Kidney glomerular epithelial cell (primary cell): ENCODE measurements around the gene DSCAM.
"Not testable (repeated sequence)": the region's sequence is repeated elsewhere in the genome, so short reads cannot be mapped to it uniquely, and the experiment has no call there.

Experiments
- DNase-seq: peaks from one replicate; lab custom pipeline; 2025; lab: John Stamatoyannopoulos, UW

DSCAM gene

GRCh38 chr21:40242586-40243265 lies 604.2 kb downstream of the DSCAM start:
- DNase-seq, result no peak

GRCh38 chr21:40235528-40235927 lies 611.4 kb downstream of the DSCAM start:
- DNase-seq, result no peak

GRCh38 chr21:40231979-40232378 lies 615.0 kb downstream of the DSCAM start:
- DNase-seq, result no peak

GRCh38 chr21:40227096-40227495 lies 619.9 kb downstream of the DSCAM start:
- DNase-seq, result no peak

- DNase-seq, result no peak
Observed at GRCh38 chr21:40215941-40216340, 631.0 kb downstream of the DSCAM start.

- no peak for DNase-seq
Observed at GRCh38 chr21:40210251-40210650, 636.7 kb downstream of the DSCAM start.

GRCh38 chr21:40208948-40209345 lies 638.0 kb downstream of the DSCAM start:
- DNase-seq, result no peak

- DNase-seq, result no peak
Observed at GRCh38 chr21:40208206-40208947, 638.6 kb downstream of the DSCAM start.

GRCh38 chr21:40200946-40201345 lies 646.0 kb downstream of the DSCAM start:
- no peak for DNase-seq

- no peak for DNase-seq
Observed at GRCh38 chr21:40200126-40200525, 646.8 kb downstream of the DSCAM start.

GRCh38 chr21:40194185-40194980 lies 652.6 kb downstream of the DSCAM start:
- DNase-seq, result no peak

- no peak for DNase-seq
Observed at GRCh38 chr21:40191616-40192015, 655.3 kb downstream of the DSCAM start.

- DNase-seq, result no peak
Observed at GRCh38 chr21:40191196-40191595, 655.8 kb downstream of the DSCAM start.

GRCh38 chr21:40187946-40188654 lies 658.9 kb downstream of the DSCAM start:
- DNase-seq, result no peak

GRCh38 chr21:40187244-40187643 lies 659.7 kb downstream of the DSCAM start:
- DNase-seq, result no peak

- no peak for DNase-seq
Observed at GRCh38 chr21:40186045-40186444, 660.9 kb downstream of the DSCAM start.

GRCh38 chr21:40185208-40185607 lies 661.8 kb downstream of the DSCAM start:
- no peak for DNase-seq

- not testable (repeated sequence) for DNase-seq
Observed at GRCh38 chr21:40182491-40182890, 664.5 kb downstream of the DSCAM start.

GRCh38 chr21:40179166-40179565 lies 667.8 kb downstream of the DSCAM start:
- DNase-seq, result no peak

- no peak for DNase-seq
Observed at GRCh38 chr21:40178726-40179125, 668.2 kb downstream of the DSCAM start.

- no peak for DNase-seq
Observed at GRCh38 chr21:40177979-40178378, 669.0 kb downstream of the DSCAM start.

- DNase-seq, result no peak
Observed at GRCh38 chr21:40176724-40177123, 670.2 kb downstream of the DSCAM start.
